Fibroblast of skin of back (primary cell): Measurements from ENCODE around the gene ADAMTS17.

Experiments
- DNase-seq: peaks from one replicate; pipeline ENCODE4 v3.0.0-alpha.2; 2013

Gene ADAMTS17

DNA sequence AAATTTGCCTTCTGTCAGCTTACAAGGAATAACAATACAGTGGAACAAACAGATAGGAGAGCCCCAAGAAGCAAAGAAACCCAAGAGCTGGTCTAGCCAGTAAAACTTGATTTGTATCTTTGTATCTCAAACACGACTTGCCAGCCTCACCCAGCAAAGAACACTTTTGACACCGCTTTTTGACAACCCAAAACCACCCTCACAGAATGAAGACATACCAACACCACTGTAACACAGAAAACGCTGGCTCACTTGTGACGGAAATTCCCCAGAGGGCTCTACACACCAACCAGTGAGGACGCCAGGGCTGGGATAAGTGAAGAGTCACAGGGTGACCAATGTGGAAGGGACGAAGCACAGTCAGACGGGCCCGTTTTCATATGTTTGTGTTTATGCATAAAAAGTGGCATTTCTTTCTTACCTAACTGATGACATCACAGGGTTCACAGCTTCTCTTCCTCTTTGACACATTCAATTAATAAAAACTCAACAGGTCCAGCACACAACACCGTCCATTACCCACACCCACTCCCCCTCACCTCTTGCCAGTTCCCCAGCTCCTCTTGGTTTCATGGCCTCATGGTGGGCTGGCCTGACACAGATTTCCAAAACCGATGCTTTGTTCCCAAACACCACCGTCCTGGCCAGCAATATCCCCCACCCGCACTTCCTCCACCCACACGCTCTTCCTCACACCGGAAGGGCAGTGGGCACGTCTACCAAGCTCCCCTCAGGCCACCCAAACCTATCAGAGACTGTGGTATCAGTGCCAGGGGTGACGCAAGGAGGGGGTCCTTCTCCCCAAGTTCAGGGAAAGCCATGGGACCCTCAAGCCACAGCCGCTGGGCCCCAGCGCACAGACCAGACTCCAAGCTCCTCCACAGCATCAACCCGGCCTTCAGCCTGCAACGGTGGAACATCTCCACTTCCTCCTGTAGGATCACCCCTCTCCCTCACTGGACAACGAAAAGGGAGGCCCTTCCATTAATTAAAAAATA lies 94.2 kb downstream of the ADAMTS17 start:
- no peak for DNase-seq

DNA sequence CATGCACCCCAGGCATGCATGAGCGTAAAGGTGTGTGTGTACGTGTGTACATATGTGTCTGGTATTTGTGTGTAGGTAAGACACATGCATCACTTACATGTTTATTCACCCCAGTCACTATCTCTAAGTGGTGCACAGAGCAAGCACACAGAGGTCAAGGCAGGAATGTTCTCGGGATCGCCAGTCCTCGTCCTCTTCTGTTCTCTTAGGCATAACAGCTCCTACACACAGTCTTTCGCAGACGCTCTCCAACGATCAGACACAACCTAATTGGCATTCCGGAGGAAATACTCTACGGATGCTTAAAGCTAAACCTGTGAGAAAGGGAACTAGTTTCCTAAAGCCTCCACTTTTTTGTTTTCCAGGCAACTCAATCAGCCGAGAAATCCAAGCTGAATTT lies 95.9 kb downstream of the ADAMTS17 start:
- DNase-seq, result no peak

DNA sequence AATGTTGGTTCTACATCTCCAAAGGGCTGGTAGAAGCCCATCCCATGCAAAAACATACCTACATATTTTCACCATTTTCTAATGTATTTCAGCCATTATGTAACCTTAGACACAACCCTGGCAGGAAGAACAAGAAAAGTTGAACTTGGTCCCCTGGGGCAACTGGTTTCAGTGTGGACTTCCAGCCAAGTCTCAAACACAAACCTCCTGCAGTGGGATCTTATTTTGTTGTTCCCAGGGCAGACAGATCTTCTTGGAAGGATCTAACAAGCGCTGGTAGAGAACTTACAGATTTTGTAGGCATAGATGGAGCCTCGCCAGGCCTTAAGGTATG lies 96.3 kb downstream of the ADAMTS17 start:
- DNase-seq, result no peak

DNA sequence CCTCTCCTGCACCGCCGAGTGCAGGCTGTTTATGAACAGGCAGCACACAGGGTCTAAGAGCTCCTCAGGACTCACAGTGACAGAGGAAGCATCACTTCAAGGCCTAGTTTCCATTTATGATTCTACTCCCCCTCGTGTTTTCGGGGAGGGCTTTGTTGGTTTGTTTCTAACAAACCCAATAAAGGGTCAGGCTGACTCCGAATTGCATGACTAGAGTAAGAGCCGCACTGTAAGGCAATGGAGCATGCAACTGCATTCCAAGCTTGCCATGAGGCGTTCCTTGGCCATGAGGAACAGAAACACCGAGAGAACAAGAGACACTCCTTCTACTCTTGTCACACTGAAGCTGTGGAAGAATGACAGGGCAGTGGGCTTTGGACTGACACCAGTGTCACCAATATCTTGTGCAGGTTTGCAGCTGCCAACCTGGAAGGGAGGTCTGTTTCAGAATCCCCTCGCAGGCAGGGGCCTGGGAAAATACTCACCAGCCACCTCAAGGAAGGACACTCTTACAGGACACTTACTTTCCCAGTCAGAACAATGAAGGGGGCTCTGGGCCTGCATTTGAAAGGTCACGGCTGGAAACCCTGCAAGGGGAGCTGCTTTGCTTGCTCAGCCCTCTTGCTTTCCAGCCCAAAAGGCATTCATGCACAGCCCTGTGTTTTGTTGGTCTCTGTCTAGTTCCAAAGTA lies 96.8 kb downstream of the ADAMTS17 start:
- DNase-seq, result no peak

DNA sequence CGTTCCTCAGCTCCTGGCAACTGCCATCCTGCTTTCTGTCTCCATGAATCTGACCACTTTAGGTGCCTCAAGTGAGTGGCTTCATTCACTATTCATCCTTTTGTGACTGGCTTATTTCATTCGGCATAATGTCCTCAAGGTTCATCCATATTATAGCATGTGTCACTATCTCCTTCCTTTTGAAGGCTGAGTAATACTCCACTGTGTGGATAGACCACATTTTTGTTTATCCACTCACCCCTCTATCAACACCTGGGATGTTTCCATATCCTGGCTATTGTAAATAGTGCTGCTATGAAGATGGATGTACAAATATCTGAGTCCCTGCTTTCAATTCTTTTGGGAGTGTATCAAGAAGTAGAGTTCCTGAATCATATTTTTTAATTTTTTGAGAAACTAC lies 98.8 kb downstream of the ADAMTS17 start:
- DNase-seq, result no peak

DNA sequence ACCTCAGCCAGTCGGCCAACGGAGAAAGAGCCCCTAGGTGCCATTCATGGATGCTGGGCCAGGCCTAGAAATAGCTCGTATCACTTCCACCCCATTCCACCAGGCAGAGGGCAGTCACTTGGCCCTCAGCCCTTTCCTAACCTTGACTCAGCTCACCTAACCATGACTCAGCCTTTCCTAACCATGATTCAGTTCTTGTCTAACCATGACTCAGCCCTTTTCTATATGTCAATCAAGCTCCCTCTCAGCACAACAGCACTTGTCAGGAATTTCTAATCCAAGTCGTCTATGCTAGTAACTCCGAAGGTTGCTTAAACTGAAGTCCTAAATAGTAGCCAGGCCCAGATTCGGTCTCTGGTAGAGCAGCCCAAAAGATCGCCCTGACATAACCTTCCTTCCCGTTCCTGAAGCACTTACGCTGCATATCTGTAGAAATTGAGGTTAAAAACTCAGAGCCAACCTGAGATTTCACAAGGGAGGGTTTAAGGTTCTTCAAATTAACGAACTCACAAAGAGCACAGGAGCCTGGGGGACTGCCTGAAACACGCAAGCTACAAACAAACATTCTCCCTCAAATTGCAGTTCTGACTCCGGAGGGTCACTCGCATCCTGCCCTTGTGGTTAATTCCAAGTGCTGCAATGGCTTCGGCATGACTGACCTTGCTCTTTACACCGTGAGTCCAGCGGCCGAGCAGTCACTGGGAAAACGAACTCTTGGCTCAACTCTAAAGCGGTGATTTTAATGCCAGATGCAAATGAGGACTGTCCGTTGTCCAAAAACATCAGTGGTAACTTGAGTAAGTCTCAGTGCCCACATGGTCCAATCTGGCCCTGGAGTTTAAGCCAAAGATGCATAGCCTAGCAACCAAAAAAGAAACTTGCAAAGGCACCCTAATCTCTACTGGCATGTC lies 99.9 kb downstream of the ADAMTS17 start:
- peak; percentile 9 for DNase-seq

DNA sequence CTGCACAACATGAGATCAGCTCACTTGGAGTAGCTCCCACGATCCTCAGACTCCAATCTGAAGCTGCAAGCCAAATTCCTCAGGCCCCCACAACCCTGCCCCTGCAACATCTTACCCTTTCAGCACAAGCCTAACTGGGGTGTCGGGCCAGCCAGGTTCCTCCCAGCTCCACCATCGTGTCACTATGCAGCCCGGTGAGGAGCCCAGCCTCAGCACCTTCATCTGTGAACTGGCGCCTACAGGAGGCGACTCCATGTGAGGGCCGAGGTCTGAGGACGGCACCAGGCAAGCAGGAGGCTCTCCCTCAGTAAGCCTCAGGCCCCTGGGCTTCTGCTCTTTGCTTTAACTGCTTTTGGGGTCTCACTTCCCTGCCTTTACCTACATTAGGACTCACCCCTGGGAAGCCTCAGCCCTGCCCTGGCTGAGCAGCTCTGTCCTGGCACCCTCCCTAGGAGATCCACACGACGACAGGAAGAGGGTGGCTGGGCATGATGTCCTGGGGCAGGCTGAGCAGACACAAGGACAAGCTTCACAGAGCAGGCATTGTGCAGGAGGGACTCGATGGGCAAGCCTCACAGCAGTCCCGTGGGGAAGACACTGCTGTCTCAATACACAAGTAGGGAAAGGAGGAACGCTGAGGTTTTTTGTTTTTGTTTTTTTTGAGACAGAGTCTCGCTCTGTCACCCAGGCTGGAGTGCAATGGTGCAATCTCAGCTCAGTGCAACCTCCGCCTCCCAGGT lies 104.6 kb downstream of the ADAMTS17 start:
- no peak for DNase-seq

DNA sequence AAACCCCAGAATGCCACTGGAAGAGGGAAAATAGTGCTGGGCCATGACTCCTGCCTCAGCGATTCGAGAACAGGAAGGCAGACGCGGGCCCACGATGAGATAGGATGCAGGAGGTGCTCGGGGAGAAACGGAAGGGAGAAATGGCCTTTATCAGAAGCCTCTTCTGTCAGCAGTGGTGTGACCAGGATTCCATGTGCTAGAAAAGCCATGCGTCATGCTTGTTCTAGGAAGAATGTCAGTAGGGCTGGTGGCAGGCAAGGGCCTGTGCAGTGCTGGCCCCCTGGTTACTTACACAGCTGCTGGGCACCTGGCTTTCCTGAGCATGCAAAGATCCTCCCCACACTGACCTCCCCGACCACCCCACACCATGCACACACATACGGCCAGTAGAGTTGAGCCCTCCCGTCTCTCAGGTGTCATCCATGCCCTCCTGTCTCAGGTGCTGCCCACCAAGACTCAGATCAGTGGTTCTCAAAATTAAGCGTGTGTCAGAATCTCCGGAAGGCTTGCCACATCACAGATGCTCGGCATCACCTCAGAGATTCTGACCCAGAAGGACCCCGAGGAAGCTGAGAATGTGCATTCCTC lies 106.7 kb downstream of the ADAMTS17 start:
- no peak for DNase-seq

DNA sequence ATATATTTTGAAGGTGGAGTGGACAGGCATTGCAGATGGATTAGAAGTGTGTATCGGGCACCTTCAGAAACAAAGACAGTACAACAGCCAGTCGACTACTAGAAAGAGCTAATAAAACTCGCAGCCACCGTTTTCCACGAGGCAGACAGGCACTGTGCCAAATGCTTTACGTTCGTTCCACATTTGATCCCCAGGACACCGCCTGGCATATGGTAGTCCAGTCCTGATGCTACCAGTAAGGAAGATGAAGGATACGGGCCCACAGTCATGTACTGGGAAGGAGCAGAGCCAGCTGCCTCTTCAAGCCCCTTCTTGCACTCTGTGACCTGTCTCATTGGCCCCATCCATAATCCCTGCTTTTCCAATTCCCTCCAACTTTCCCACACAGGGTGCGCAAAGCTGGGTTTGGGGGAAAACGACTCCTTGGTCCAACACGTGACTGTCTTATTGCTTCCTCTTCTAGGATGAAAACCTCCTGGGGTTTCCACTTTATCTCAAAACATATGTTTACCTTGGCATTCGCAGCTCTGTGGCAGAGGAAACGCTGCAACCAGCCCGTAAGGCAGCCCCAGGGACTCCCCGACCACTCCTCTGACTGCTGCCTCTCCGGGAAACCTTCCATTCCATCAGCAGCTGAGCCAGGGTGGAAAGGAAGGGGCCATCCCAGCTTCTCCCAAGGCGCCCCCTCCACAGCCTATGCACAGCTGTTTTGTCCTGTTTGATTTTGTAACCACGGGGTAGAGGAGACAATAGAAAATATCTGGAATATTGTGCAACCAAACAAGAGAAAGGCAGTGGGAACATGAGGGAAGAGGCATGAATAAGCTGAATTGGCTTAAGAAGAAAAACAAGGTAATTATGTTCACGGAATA lies 107.4 kb downstream of the ADAMTS17 start:
- DNase-seq, result peak; percentile 2

DNA sequence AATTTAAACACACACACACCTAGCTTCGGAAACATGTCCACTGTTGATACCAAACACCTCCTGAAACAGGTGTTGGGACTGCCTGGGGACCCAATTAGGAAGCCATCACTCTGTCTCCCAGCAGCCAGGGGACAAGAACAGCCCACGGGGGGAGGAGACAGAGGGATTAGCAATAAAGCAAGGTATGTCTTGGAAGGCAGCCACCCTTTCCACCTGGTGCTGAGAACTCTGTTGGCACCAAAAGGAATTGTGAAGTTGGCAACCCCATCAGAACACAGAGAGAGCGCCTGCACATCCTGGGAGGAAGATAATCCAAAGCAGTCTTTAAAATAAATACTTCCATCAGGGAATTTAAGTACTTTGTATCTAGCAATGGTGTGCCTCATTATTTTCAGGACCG lies 111.0 kb downstream of the ADAMTS17 start:
- DNase-seq, result no peak

DNA sequence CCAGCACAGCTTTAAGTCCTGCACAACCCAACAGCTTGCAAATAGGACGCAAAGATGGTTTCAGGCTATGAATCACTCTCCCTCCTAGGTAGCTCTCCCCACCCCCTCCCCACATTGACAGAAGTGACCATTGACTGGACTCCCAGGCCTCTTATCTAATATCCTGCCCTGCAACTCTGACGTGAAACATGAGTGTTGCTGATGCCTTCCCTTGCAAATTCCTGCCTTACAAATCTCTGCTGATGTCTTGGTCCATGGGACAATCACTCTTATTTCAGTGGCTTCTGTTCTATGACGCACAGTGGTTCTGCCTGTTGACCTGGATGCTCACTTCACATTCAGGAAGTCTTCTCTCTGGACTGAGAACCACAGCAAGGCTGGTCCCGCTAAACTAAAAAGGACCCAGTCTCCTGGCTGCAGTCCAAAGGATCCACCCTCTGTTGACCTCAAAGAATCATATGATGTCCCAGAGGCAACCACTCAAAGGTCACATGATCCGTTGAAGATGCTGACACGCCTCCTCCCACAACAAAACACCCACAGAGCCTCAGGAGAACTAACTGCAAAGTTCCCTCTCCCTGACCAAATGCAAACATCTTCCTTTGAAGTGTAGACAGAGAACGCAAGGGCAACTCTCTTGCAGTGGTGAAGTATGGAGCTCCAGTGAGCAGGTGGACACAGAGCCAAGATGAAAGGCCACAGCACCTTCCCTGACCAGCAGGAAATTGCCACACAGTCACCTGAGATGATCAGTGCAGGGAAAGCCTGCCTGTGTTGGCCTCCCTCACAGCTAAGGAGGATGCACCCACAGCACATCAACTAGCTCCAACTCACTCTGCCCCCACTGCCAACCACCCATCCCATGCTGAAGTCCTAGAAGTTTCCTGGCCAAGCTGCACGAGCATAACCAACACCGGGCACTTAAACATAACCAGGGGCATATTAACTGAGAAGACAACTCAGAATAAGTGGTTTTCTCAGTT lies 112.3 kb downstream of the ADAMTS17 start:
- no peak for DNase-seq

DNA sequence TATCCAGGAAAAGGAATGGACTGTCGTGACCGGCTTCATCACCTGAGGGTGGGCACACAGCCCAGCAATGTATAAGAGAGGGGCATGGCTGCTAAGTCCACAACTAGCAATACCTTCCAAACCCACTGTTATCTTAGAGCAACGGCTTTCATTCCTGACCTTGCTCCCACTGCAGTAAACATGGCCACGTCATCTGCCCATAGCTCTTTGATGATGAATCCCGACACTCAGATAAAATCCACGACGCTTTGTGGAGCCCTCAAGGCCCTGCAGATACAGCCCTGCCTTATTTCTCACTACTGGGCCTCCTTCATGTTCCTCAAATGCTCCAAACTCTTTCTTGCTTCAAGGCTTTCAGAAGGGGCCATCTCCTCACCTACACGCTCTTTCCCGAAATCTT lies 114.0 kb downstream of the ADAMTS17 start:
- DNase-seq, result no peak

DNA sequence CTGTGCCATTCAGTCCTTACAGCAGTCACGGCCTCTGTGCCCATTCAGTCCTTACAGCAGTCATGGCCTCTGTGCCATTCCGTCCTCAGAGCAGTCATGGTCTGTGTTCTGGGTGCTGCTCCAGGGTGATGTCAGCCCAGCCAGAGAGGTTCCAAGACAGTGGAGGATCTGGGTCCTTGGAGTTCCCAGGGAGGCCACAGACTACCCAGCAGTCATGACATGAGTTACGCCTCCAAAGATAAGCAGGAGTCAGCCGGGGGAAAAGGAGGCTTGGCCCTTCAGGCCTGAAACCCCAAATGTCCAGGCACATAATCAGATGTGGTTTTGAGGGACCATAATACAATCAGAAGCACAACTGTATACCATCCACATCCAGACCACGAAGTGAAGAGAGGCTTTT lies 115.7 kb downstream of the ADAMTS17 start:
- no peak for DNase-seq

DNA sequence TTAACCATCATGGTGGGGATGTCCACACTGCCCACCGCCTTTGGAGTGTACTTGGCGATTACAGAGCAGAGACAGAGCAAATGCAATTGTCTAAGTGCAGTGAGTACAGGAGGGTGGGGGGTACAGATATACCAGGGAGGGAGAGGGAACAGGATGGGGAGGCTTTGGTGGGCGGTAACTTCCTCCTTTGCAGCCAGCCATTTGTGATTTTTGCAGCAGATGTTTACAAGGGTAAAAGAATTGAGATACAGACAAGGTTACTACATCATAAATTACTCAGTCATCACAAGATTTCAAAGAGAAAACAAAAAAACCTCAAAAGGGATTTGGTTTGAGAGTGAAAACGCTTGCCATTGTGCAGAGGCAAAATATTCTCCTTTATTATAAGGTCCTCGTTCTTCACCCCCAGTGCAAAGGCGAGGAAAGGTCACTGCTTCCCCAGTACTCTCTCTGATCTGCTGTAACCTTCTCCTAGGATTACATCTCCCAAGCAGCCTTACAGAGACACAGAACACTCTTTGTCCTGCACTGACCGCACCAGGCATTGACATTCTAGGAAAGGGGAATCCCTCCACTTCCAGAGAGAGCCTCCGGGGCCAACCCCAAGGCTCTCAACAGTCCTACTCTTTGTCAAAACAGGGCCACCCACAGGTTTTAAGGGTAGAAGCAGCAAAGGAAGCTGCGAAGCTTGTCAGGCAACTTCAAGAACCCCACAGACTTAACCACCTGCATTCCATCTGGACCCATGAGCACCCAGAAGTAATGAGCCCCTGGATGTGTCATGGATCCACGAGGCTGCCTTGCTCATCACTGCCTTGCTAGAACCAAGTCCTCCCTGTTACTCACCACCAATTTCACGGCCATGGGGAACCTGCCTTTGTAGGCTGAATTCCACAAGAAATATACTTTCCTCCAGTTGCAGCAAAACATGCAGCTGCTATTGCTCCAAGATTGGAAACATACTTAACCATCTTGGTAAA lies 117.3 kb downstream of the ADAMTS17 start:
- no peak for DNase-seq

DNA sequence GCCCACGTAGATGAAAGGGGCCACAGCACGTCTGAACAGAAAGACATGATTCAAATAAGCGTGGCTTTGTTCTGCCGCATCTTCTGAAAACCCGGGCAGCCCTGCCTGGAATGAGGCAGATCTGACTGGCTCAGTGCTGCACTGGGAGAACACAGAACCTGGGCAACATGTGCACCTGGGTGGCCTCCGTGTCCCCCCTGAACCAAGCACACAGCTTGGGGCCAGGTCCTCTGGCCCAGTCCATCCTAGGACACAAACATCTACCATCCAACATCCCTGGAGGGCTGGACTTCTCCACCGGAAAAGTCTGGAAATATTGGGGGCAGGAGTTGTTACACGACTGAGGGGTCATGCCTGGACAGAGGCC lies 119.4 kb downstream of the ADAMTS17 start:
- DNase-seq, result no peak

DNA sequence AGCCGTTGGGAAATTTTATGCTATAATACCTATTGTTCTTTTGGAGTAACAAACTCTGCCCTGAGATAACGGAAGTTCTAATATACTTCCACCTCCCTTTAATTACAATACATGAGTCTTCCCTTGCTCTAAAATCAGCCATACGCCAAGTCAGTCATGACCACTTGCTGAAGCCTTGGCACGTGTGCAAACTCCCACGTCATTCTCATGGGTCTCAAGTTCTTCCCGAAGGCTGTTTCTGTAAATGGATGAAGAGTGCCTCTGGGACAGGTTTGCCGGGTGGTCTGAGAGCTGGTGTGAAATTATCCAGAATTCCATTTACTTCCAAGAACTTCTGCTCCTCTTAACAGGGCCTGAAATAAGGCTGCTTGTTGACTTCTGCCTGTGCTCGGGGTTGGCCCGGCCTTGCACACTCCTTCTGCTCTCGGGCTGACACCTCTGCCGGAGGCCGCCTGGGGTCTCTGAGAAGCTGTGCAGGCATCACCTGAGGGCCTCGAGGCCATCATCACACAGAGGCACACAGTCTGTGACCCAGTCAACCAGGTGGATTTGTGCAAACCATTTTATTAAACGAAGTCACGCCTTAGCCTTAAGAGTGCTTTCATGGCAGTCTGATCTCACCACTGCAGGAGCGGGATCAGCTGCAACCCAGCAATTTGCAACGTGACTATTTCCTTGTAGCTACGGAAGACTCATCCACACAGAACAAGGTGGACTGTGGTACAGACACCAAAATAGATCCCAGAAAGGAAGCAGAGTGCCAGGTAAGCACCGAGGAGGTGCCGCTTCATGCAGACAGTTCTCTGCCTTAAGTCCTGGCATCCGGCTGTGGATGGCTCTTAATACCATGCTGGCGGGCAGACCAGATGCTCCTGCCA lies 120.1 kb downstream of the ADAMTS17 start:
- DNase-seq, result no peak

DNA sequence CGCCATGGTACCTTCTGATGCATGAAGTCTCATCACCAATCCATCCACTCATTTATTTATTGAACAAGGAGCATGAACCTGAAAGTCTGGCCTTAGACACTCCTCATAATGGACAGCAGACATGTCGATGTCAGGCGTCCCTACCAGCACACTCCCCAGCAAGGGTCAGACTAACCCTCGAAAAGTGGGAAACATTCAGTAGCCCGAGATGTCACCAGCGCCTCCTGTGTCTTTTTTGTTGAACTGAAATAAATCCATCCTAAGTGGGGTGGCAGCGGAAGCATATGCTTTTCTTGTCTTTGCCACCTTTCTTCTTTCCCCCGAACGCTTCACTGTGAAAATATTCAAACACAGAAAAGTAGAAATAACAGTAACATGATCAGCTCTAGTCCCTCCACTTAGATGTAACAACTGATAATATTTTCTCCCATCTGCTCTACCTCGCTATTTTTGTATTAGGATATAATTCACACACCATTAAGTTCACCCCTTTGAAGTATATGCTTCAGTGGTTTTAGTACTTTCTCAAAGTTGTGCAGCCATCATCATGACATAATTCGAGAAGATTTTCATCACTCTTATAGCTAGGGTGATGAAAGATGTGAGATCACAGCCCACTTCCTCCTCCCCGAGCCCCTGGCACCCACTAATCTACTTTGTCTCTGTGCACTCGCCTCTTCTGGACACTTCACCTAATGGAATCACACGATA lies 121.6 kb downstream of the ADAMTS17 start:
- DNase-seq, result no peak
